A673 (cell line): ENCODE measurements around the gene RPL15. TPM values are rescaled to one million over a fixed set of nuclear protein-coding genes. Genes with fewer than 3 reads are reported as not detected.

Source experiments
- BruUV-seq: library from RNA; stranded (reverse); fragments of 400-500 nt; replicated peaks from 2 replicates; lab custom pipeline; 2021; lab: Mats Ljungman, UMichigan
- CTCF ChIA-PET: fragments of 300-600 bp; sonication (Branson Sonifier 250); formaldehyde crosslinking; loops from one replicate; lab custom pipeline; 2022; ENCODE audit warnings: antibody characterized with exemption; lab: Charles Lee
- POLR2A ChIA-PET: fragments of 300-600 bp; sonication (Branson Sonifier 250); formaldehyde crosslinking; loops from one replicate; lab custom pipeline; 2022; ENCODE audit warnings: antibody characterized with exemption; ENCODE audit not compliant: low non-redundant PET; lab: Charles Lee
- DNase-seq: peaks from one replicate; pipeline ENCODE4 v3.0.0-alpha.2; 2015; ENCODE audit warnings: low spot score
- H3K27ac ChIP-seq: fragments of 200-600 bp; sonication (generic); 2 replicates; pipeline ENCODE4 v1.5.1; 2016; ENCODE audit warnings: mixed run types, low read depth, mild to moderate bottlenecking, mixed read lengths, antibody characterized with exemption, low read length; ENCODE audit not compliant: poor library complexity, severe bottlenecking
- H3K27me3 ChIP-seq: fragments of 200-600 bp; sonication (generic); replicated peaks from 2 replicates; pipeline ENCODE4 v1.6.1; 2017; ENCODE audit warnings: mixed run types, low read depth, mild to moderate bottlenecking, mixed read lengths, antibody characterized with exemption, low read length; ENCODE audit not compliant: insufficient read depth, poor library complexity
- H3K36me3 ChIP-seq: fragments of 200-600 bp; sonication (generic); 2 replicates; pipeline ENCODE4 v1.6.1; 2016; ENCODE audit warnings: mixed run types, mild to moderate bottlenecking, mixed read lengths, antibody characterized with exemption, low read length; ENCODE audit not compliant: insufficient read depth, poor library complexity, severe bottlenecking
- H3K4me1 ChIP-seq: fragments of 200-600 bp; sonication (generic); 2 replicates; pipeline ENCODE4 v1.6.1; 2017; ENCODE audit warnings: mixed run types, mild to moderate bottlenecking, mixed read lengths, antibody characterized with exemption, low read length; ENCODE audit not compliant: insufficient read depth, poor library complexity, severe bottlenecking
- H3K4me3 ChIP-seq: fragments of 200-600 bp; sonication (generic); 2 replicates; pipeline ENCODE4 v1.5.1; 2016; ENCODE audit warnings: low read depth, mixed run types, mild to moderate bottlenecking, mixed read lengths, low read length; ENCODE audit not compliant: poor library complexity, severe bottlenecking
- H3K9me3 ChIP-seq: fragments of 200-600 bp; sonication (generic); 2 replicates; pipeline ENCODE4 v1.6.1; 2016; ENCODE audit warnings: mixed run types, low read depth, mild to moderate bottlenecking, mixed read lengths, antibody characterized with exemption, low read length; ENCODE audit not compliant: poor library complexity, severe bottlenecking
- CTCF ChIP-seq: fragments of 300-800, 200-600 bp; sonication (generic); conservative IDR thresholded peaks from 2 replicates; pipeline ENCODE4 v1.5.1; 2017; ENCODE audit warnings: low read depth, mild to moderate bottlenecking, antibody characterized with exemption, low read length, moderate library complexity, mixed read lengths
- EZH2 ChIP-seq: fragments of 200-600 bp; sonication (generic); IDR thresholded peaks from 2 replicates; pipeline ENCODE4 v1.6.1; 2017; ENCODE audit warnings: borderline replicate concordance, low read depth, mild to moderate bottlenecking, mixed read lengths, antibody characterized with exemption, low read length; ENCODE audit not compliant: poor library complexity, severe bottlenecking
- intact Hi-C: fragments of 100-400 bp; cut with micrococcal nuclease; formaldehyde crosslinking; loops from one replicate; pipeline ENCODE4 v1.10.0; 2022; ENCODE audit not compliant: unreplicated experiment
- total RNA-seq: library from RNA; stranded (reverse); gene quantifications from 2 replicates; pipeline ENCODE4 v1.2.3, GENCODE V29; 2021

RPL15 gene
- total RNA-seq, 1 experiment from 2014 or later: 1,939 TPM

- intact Hi-C loops: no loop called here
- Histone ChIP-seq H3K4me3 (no peak overlapping the region), H3K27me3 (no peaks in the 10 kb centered on the region), H3K4me1 (peaks cover 14% of the 10 kb centered on the region), H3K36me3 (no peaks in the 10 kb centered on the region), H3K9me3 (no peaks in the 10 kb centered on the region), H3K27ac (no peak overlapping the region)
- TF ChIP-seq EZH2: no peak
- no peak for TF ChIP-seq CTCF
- CTCF ChIA-PET: interaction anchor here (0.6 kb wide), 1 partner anchor 15 kb away, joined by 10 read pairs; no protein-coding TSS in a partner anchor
- DNase-seq: peak; percentile 7
- POLR2A ChIA-PET: no interaction called here
- no TSS peak for BruUV-seq
These were observed 32.9 kb downstream of the RPL15 start for GRCh38 chr3:23949784-23950183.

GRCh38 chr3:23950293-23950692 lies 33.4 kb downstream of the RPL15 start:
- H3K9me3 ChIP-seq: no peaks in the 10 kb centered on the region
- DNase-seq: no peak
- CTCF ChIA-PET: interaction anchor here (0.6 kb wide), 1 partner anchor 14 kb away, joined by 10 read pairs; no protein-coding TSS in a partner anchor
- no peaks in the 10 kb centered on the region for H3K36me3 ChIP-seq
- POLR2A ChIA-PET: no interaction called here
- peaks cover 14% of the 10 kb centered on the region for H3K4me1 ChIP-seq
- no peak overlapping the region for H3K27ac ChIP-seq
- no TSS peak for BruUV-seq
- intact Hi-C loops: no loop called here
- TF ChIP-seq EZH2 (no peak), CTCF (no peak)
- H3K4me3 ChIP-seq: peak overlapping the region; percentile 25
- H3K27me3 ChIP-seq: no peaks in the 10 kb centered on the region

- DNase-seq: no peak
- ChIA-PET POLR2A (no interaction called here), CTCF (no interaction called here)
- intact Hi-C loops: no loop called here
- H3K4me3 ChIP-seq: no peak overlapping the region
- no peak overlapping the region for H3K27ac ChIP-seq
- no peaks in the 10 kb centered on the region for H3K36me3 ChIP-seq
- H3K4me1 ChIP-seq: peaks cover 6% of the 10 kb centered on the region
- no peak for TF ChIP-seq EZH2
- TF ChIP-seq CTCF: no peak
- H3K27me3 ChIP-seq: no peaks in the 10 kb centered on the region
- BruUV-seq: no TSS peak
- H3K9me3 ChIP-seq: no peaks in the 10 kb centered on the region
These were observed 35.7 kb downstream of the RPL15 start for GRCh38 chr3:23952646-23953045.
